ENCODE data around the gene GBE1. TPM values are rescaled to one million over a fixed set of nuclear protein-coding genes. Genes with fewer than 3 reads are reported as not detected.
"Not testable (repeated sequence)": the region's sequence is repeated elsewhere in the genome, so short reads cannot be mapped to it uniquely, and the experiment has no call there.

The GBE1 gene
- total RNA-seq, 2 donors from 2014 or later, result 60.1 to 67.1 TPM

DNA sequence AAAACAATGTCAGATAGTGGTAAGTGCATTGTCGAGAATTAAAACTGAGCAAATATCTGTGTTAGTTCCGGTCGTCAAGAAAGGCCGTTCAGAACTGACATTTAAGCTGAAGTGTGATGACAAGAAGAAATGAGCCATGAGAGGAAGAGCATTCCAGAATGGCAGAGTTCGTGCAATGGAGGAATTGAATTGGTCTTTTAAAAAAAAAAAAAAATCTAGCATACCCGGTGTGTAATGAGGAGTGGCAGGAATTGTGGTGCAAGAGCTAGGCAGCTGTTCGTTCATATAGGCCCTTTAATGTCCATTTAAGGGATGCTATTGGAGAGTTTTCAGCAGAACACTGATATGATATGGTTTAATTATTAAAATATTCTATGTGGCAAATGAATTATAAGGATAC lies 2.6 kb upstream of the GBE1 start:
- no peak for DNase-seq (ENCODE audit: low spot score)
- TF ChIP-seq, protein P1, sequence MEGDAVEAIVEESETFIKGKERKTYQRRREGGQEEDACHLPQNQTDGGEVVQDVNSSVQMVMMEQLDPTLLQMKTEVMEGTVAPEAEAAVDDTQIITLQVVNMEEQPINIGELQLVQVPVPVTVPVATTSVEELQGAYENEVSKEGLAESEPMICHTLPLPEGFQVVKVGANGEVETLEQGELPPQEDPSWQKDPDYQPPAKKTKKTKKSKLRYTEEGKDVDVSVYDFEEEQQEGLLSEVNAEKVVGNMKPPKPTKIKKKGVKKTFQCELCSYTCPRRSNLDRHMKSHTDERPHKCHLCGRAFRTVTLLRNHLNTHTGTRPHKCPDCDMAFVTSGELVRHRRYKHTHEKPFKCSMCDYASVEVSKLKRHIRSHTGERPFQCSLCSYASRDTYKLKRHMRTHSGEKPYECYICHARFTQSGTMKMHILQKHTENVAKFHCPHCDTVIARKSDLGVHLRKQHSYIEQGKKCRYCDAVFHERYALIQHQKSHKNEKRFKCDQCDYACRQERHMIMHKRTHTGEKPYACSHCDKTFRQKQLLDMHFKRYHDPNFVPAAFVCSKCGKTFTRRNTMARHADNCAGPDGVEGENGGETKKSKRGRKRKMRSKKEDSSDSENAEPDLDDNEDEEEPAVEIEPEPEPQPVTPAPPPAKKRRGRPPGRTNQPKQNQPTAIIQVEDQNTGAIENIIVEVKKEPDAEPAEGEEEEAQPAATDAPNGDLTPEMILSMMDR (IDR thresholded peaks at IDR 0.05), result no peak

DNA sequence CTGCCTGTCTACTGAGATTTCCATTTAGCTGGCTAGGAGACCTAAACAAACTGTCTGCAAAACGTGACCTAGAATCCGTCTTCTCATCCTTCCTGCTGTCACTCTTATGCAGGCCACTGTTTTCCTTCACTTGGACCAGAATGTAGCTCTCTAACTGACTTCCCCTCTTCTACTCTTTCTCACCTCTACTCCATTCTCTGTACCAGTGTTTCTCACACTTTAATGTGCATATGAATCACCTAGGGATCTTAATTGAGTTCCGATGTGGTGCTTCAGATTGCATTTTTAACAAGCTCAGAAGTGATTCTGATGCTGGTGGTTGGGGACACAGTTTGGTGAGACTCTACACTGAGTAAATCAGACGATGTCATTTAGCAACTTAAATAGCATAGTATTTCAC lies 1.6 kb upstream of the GBE1 start:
- no peak for ATAC-seq (ENCODE audit: insufficient number of reproducible peaks, low FRiP score, low read depth)
- Histone ChIP-seq H3K27ac (peak overlapping the region; percentile 31 to 98), H3K9me3 (no peaks in the 10 kb centered on the region)

More for the DNA sequence above, 2.6 kb upstream of the GBE1 start:
- Histone ChIP-seq H3K4me3 (no peak overlapping the region), H3K4me1 (ENCODE audit: control insufficient read depth in 1 of 2, low read depth in 2 of 2) (peaks cover 0 to 30% of the 10 kb centered on the region in 2 donors), H3K27ac (no peak overlapping the region), H3K9me3 (no peaks in the 10 kb centered on the region), H3K36me3 (no peaks in the 10 kb centered on the region), H3K27me3 (replicated peaks; ENCODE audit: insufficient read depth) (no peaks in the 10 kb centered on the region)
- no peak for ATAC-seq (ENCODE audit: insufficient number of reproducible peaks, low FRiP score, low read depth)

DNA sequence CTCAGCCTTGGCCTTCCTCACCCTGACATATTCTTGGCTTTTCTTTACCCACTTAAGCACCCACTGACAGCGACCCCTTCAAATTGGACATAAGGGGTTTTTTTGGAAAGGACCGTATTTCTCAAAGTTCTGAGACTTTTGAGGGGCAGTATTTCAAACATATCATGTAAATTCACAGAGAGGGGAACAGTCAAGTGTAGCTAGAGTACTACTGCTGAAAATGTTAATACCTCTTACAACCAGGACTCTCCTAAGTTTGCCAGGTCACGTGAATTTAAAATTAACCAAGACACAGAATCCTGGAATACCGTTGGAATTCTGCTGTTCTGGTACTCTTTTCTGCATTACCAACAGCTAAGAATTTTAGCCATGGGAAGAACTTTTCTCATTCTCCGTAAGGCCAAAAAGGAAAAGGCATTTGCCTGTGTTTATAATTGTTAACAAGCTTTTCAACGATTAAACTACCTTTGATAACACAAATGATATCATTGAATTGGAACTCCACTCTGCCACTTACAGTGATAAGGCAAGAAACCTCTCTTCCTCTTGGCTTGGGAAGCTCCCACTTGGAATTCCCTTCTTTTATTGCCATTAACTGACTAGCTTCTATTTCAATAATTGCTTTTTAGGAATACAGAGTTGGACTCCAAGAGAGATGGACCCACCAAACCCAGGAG lies 597 bp upstream of the GBE1 start:
- no peaks in the 10 kb centered on the region for H3K9me3 ChIP-seq
- peak overlapping the region; percentile 83 for H3K4me3 ChIP-seq
- peaks cover 6 to 50% of the 10 kb centered on the region in 2 donors for H3K4me1 ChIP-seq (ENCODE audit: control insufficient read depth in 1 of 2, low read depth in 2 of 2)
- H3K27me3 ChIP-seq (replicated peaks; ENCODE audit: insufficient read depth), result no peaks in the 10 kb centered on the region
- TF ChIP-seq, protein P1 (IDR thresholded peaks at IDR 0.05), result no peak
- no peaks in the 10 kb centered on the region for H3K36me3 ChIP-seq
- DNase-seq (ENCODE audit: low spot score), result no peak
- peak; percentile 18 for ATAC-seq (ENCODE audit: insufficient number of reproducible peaks, low FRiP score, low read depth)
- H3K27ac ChIP-seq, result peak overlapping the region; percentile 98

More for the DNA sequence above, 1.6 kb upstream of the GBE1 start:
- TF ChIP-seq, protein P1 (IDR thresholded peaks at IDR 0.05), result no peak
- Histone ChIP-seq H3K4me1 (ENCODE audit: control insufficient read depth in 1 of 2, low read depth in 2 of 2) (peaks cover 4 to 40% of the 10 kb centered on the region in 2 donors), H3K4me3 (no peak overlapping the region), H3K27me3 (replicated peaks; ENCODE audit: insufficient read depth) (no peaks in the 10 kb centered on the region), H3K36me3 (no peaks in the 10 kb centered on the region)
- no peak for DNase-seq (ENCODE audit: low spot score)

DNA sequence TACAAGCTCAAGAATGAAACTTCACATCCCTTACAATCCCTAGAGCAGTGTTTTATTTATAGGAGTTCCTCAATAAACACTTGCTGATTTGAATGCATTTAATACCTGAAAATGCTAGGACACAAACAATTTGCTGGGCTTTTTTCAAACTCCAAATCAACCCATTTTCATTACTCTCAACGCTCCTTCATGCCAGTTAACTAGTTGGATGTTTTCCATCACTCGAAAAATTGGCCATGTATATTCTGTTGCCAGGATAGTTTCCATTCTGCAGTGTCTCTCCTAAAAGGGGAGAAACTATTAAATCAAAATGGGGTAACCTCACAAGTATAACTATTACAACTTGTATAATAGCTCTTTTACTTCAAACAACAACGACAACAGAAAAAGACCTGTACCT lies 1.2 kb downstream of the GBE1 start:
- H3K4me1 ChIP-seq (ENCODE audit: control insufficient read depth in 1 of 2, low read depth in 2 of 2), result peaks cover 6 to 60% of the 10 kb centered on the region in 2 donors
- H3K27me3 ChIP-seq (replicated peaks; ENCODE audit: insufficient read depth), result no peaks in the 10 kb centered on the region
- TF ChIP-seq, protein P1 (IDR thresholded peaks at IDR 0.05), result no peak
- H3K4me3 ChIP-seq, result peak overlapping the region; percentile 83
- H3K9me3 ChIP-seq, result no peaks in the 10 kb centered on the region
- ATAC-seq (ENCODE audit: insufficient number of reproducible peaks, low FRiP score, low read depth), result no peak
- H3K27ac ChIP-seq, result peak overlapping the region; percentile 98
- DNase-seq (ENCODE audit: low spot score), result no peak
- H3K36me3 ChIP-seq, result no peaks in the 10 kb centered on the region

DNA sequence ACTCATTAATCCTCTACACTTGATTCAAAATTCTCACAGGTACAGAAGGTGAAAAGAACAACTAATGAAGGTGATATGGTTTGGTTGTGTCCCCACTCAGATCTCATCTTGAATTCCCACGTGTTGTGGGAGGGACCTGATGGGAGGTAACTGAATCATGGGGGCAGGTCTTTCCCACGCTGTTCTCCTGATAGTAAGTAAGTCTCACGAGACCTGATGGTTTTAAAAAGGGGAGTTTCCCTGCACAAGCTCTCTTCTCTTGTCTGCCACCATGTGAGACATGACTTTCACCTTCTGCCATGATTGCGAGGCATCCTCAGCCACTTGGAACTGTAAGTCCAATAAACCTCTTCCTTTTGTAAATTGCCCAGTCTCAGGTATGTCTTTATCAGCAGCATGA lies 2.7 kb downstream of the GBE1 start:
- peak overlapping the region; percentile 83 for H3K4me3 ChIP-seq
- peak overlapping the region; percentile 98 for H3K27ac ChIP-seq
- not testable (repeated sequence) for H3K36me3 ChIP-seq; ATAC-seq (ENCODE audit: insufficient number of reproducible peaks, low FRiP score, low read depth); H3K27me3 ChIP-seq (replicated peaks; ENCODE audit: insufficient read depth); DNase-seq (ENCODE audit: low spot score); H3K9me3 ChIP-seq
- peaks cover 6 to 60% of the 10 kb centered on the region in 2 donors for H3K4me1 ChIP-seq (ENCODE audit: control insufficient read depth in 1 of 2, low read depth in 2 of 2)
